CD4-positive, alpha-beta T cell treated with Interleukin-2 at 100 ng/mL for 4 hours (primary cell): ENCODE data around the gene ABCB9.
"Not testable (repeated sequence)": the region's sequence is repeated elsewhere in the genome, so short reads cannot be mapped to it uniquely, and the experiment has no call there.

Experiments
- DNase-seq: peaks from one replicate; pipeline ENCODE4 v3.0.0-alpha.2; 2020; ENCODE audit warnings: low spot score

Gene ABCB9

GRCh38 chr12:122963941-122964265 lies 2.4 kb downstream of the ABCB9 start:
- no peak for DNase-seq

DNA sequence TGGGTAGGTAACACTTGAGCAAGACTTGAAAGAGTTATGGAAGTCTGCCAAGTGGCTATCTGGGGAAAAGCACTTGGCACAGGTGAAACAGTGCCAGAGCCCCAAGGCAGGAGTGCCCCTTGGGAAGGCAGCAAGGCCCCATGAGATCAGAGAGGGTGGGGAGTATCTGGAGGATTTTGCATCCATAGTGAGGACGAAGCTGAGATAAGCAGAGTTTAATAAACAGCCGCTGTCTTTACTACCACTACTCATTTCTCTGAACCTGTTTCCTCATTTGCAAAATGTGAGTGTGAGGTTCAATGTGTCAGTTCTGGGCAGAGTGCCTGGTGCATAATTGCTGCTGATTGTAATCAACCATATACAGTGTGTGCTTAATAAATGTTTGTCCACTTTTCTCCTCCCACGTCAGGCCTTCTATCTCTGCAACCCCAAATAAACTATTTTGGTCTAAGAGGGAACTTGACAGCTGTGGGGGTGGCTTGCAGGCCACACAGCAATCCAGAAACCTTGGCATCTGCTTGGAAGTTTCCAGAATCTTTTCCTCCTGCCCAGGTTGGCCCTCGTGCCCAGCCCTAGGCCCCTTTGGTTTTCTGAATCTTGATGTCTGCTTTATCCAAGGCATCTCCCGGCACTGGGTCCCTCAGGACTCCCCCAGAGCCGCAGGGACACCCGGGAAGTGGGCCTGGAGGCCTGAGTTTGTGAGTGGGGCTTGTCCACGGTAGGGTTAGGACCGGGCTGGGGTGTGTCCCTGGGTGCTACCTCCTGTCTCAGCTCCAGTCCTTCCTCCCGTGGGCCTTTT lies 4.5 kb downstream of the ABCB9 start:
- DNase-seq, result no peak

DNA sequence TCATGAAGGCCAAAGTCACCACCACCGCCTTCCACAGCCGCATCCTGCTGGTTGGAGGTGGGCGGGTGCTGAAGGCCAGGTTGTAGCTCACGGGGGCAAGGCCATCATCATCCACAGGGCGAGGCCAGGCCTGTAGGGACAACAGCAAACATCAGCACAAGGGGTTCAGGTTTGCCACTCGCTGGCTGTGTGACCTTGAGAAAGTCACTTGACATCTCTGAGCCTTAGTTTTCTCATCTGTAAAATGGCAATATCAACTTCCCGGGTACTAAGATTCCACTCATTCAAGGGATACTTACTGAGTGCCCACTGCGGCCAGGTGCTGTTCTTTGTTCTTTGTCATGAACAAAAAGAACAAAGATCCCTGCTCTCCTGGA lies 6.1 kb downstream of the ABCB9 start:
- no peak for DNase-seq

- no peak for DNase-seq
Observed at GRCh38 chr12:122959566-122960192, 6.6 kb downstream of the ABCB9 start.

GRCh38 chr12:122958198-122958888 lies 7.9 kb downstream of the ABCB9 start:
- DNase-seq, result no peak

DNA sequence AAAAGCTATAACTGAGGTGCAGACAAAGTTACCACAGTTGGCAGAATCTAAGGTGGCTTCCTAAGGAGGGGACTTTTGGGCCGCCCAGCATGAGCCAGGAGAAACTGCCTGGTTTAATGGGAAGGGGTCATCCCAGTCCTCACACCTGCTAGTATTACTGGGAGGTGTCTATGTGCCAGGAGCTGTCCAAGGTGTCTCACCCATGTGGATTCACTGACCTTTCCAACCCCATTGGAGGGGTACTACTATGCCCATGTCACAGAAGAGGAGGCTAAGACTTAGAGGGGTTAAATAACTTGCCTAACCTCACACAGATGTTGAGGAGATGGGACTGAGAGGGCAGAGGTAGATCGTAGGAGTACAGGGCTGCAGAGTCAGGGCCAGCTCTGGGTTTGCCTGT lies 10.2 kb downstream of the ABCB9 start:
- DNase-seq, result no peak

DNA sequence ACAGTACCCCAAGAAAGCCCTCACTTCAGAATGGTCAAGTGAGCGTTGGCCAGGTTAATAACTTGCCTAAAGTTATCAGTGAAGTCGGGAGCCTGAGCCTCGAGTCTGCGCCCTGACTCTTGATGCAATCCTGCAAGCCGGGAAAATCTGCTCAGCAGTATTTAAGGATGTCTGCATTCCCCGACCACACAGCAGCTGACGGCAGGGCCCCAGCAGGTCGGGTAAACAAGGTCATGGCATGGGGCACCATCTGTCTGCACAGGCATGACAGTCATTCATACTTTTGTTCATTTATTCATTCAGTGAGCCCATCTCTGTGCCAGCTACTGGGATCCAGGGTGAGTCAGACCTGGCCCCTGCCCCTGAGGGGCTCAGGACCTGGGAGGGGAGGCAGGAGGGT lies 11.1 kb downstream of the ABCB9 start:
- DNase-seq, result no peak

DNA sequence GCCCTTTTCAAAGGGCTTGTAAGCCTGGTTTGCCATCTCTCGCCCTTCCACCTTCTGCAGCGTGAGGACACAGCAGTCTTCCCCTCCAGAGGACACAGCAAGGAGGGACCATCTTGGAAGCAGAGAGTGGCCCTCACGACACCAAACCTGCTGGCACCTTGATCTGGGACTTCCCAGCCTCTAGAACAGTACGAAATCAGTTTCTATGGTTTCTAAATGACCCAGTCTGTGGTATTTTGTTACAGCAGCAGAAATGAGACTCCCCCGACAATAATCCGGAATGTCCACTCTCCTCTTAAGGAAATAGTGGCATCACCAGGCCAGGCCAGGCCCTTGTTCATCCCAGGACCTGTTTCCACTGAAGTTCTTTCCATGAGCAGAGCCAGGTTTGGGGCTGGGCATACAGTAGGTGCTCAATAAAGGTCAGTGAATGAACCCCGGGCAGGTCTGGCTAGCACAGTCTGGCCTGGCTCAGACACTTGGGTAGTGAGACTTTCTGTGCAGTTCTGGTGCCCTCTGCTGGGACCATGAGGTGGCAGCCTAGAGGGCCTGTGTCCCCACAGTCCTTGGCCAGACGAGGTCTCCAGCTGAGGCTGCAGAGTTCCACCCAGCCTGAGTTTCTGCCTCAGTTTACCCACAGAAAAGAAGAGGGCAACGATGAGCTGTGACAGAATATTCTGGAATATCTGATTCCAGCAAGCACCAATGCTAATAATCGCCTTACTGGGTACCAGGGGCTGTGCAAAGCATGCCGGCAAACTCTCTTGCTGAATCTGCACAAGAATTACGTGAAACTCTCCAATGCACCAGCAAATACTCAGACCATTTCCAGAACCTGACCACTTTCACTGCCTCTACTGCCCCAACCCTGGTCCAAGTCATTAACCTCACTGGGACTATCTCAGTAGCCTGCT lies 14.0 kb downstream of the ABCB9 start:
- DNase-seq, result peak; percentile 81

- DNase-seq, result no peak
Observed at GRCh38 chr12:122951406-122951805, 14.9 kb downstream of the ABCB9 start.

- no peak for DNase-seq
Observed at GRCh38 chr12:122949816-122950675, 16.2 kb downstream of the ABCB9 start.

DNA sequence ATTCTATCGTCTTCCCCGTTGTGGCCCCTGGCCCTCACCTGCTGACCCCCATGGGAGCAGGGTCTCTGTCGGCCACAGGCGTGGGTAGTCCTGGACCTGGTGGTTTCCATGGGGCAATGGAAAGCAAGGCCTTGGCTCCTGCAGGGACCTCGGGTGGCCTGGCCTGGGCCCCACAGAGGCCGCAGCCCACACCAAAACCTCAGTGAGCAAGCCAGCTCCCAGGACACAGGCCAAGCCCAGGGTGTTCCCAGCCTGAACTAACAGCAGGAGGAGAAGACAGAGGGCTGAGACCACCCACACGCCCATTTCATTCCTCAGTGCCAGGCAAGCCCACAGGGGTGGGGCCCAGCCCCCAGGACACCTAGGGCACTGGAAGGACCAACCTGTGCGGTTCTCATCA lies 16.9 kb downstream of the ABCB9 start:
- no peak for DNase-seq

GRCh38 chr12:122948605-122949004 lies 17.7 kb downstream of the ABCB9 start:
- DNase-seq, result no peak

- DNase-seq, result no peak
Observed at GRCh38 chr12:122947352-122947792, 18.9 kb downstream of the ABCB9 start.

DNA sequence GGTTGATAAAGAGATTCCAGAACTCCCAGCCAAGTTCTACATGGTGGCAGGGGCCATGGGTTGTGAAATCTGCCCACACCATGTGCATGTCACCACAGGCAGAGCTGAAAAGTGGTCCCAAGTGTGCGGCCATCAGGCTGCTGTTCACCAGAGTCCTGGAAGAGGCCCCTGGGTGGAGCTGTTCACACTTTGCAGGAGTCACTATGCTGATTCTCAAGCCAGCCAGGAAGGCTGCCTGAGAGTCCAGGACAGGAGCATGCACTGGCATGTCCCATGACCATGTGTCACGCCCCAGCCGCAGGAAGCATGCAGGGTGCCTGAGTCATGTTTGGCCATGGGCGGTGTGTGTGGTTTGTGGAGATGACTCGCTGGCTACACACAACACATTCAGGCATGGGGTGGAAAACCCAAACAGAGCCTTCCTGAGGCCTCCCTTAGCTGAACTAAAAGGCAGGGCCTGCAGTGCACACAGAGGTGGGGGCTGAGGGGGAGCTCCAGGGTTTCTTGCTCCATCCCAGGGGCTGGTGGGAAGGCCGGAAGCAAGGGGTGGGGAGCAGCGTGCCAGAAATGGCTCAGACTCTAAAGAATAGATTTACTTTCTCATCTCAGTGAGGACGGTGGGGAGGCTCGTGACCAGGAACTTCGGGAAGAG lies 19.4 kb downstream of the ABCB9 start:
- peak; percentile 79 for DNase-seq

GRCh38 chr12:122944605-122945592 lies 21.4 kb downstream of the ABCB9 start:
- no peak for DNase-seq

GRCh38 chr12:122943196-122943595 lies 23.1 kb downstream of the ABCB9 start:
- no peak for DNase-seq

- peak; percentile 26 for DNase-seq
Observed at GRCh38 chr12:122942637-122943036, 23.6 kb downstream of the ABCB9 start.

- not testable (repeated sequence) for DNase-seq
Observed at GRCh38 chr12:122941351-122941750, 24.9 kb downstream of the ABCB9 start.

DNA sequence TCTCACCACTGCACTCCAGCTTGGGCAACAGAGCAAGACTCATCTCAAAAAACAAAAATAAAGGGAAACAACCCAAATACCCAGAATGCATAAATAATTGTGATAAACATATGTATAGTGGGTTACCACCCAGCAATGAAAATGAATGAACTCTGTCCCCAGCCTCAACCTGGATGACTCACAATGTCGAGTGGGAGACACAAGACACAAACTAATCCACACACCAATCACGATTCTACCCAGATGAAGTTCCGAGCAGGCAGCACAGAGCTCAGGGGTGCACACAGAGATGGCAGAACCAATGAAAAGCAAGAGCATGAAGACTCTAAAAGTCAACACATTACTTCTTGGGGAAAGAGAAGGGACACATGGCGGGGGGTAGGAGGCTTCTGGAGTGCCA lies 27.1 kb downstream of the ABCB9 start:
- no peak for DNase-seq
